ENCODE measurements around the gene TNRC18.

DNA sequence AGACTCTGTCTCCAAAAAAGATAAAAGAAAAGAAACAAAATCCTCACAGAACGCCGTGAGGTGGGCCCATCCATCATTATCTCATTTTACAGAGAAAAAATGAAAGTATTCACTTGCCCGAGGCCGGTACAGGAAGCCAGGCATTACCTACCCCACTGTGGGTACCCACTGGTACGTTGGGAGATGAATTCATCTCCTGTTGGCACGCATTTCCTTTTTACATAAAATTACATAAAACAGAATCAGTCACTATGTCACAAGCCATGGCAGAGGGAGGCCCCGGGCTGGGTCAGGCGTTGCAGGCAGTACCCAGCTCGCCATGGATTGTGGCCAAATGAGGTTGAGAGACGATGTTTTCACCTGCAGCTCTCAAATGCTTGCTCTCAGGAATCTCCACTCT is 38.6 kb upstream of the TNRC18 start:
- TF ChIP-seq, protein P1, sequence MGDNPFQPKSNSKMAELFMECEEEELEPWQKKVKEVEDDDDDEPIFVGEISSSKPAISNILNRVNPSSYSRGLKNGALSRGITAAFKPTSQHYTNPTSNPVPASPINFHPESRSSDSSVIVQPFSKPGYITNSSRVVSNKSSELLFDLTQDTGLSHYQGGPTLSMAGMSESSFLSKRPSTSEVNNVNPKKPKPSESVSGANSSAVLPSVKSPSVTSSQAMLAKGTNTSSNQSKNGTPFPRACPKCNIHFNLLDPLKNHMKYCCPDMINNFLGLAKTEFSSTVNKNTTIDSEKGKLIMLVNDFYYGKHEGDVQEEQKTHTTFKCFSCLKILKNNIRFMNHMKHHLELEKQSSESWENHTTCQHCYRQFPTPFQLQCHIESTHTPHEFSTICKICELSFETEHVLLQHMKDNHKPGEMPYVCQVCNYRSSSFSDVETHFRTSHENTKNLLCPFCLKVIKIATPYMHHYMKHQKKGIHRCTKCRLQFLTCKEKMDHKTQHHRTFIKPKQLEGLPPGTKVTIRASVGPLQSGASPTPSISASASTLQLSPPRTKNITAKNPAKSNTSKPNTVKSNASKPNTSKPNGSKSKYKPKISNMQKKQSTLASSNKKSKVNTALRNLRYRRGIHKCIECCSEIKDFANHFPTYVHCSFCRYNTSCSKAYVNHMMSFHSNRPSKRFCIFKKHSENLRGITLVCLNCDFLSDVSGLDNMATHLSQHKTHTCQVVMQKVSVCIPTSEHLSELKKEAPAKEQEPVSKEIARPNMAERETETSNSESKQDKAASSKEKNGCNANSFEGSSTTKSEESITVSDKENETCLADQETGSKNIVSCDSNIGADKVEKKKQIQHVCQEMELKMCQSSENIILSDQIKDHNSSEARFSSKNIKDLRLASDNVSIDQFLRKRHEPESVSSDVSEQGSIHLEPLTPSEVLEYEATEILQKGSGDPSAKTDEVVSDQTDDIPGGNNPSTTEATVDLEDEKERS (tag by site-specific recombination; IDR thresholded peaks at IDR 0.05): no peak
- TF ChIP-seq, protein P2, sequence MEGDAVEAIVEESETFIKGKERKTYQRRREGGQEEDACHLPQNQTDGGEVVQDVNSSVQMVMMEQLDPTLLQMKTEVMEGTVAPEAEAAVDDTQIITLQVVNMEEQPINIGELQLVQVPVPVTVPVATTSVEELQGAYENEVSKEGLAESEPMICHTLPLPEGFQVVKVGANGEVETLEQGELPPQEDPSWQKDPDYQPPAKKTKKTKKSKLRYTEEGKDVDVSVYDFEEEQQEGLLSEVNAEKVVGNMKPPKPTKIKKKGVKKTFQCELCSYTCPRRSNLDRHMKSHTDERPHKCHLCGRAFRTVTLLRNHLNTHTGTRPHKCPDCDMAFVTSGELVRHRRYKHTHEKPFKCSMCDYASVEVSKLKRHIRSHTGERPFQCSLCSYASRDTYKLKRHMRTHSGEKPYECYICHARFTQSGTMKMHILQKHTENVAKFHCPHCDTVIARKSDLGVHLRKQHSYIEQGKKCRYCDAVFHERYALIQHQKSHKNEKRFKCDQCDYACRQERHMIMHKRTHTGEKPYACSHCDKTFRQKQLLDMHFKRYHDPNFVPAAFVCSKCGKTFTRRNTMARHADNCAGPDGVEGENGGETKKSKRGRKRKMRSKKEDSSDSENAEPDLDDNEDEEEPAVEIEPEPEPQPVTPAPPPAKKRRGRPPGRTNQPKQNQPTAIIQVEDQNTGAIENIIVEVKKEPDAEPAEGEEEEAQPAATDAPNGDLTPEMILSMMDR (tag by site-specific recombination; IDR thresholded peaks at IDR 0.05): no peak
- TF ChIP-seq ZNF350 (tag by site-specific recombination; IDR thresholded peaks at IDR 0.05) (no peak), ZNF335 (tag by site-specific recombination; conservative IDR thresholded peaks at IDR 0.05) (no peak), ZNF426 (tag by site-specific recombination; IDR thresholded peaks at IDR 0.05) (no peak)
- TF ChIP-seq, protein P3, sequence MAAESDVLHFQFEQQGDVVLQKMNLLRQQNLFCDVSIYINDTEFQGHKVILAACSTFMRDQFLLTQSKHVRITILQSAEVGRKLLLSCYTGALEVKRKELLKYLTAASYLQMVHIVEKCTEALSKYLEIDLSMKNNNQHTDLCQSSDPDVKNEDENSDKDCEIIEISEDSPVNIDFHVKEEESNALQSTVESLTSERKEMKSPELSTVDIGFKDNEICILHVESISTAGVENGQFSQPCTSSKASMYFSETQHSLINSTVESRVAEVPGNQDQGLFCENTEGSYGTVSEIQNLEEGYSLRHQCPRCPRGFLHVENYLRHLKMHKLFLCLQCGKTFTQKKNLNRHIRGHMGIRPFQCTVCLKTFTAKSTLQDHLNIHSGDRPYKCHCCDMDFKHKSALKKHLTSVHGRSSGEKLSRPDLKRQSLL (tag by site-specific recombination; IDR thresholded peaks at IDR 0.05): no peak
- TF ChIP-seq, protein P4, sequence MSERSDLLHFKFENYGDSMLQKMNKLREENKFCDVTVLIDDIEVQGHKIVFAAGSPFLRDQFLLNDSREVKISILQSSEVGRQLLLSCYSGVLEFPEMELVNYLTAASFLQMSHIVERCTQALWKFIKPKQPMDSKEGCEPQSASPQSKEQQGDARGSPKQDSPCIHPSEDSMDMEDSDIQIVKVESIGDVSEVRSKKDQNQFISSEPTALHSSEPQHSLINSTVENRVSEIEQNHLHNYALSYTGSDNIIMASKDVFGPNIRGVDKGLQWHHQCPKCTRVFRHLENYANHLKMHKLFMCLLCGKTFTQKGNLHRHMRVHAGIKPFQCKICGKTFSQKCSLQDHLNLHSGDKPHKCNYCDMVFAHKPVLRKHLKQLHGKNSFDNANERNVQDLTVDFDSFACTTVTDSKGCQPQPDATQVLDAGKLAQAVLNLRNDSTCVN (tag by site-specific recombination; optimal IDR thresholded peaks at IDR 0.05): no peak
- TF ChIP-seq, protein P5, sequence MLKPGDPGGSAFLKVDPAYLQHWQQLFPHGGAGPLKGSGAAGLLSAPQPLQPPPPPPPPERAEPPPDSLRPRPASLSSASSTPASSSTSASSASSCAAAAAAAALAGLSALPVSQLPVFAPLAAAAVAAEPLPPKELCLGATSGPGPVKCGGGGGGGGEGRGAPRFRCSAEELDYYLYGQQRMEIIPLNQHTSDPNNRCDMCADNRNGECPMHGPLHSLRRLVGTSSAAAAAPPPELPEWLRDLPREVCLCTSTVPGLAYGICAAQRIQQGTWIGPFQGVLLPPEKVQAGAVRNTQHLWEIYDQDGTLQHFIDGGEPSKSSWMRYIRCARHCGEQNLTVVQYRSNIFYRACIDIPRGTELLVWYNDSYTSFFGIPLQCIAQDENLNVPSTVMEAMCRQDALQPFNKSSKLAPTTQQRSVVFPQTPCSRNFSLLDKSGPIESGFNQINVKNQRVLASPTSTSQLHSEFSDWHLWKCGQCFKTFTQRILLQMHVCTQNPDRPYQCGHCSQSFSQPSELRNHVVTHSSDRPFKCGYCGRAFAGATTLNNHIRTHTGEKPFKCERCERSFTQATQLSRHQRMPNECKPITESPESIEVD (tag by site-specific recombination; IDR thresholded peaks at IDR 0.05): no peak

Data from HEK293 (cell line).